WTC11 (cell line): ENCODE data around the gene COA1. TPM values are rescaled to one million over a fixed set of nuclear protein-coding genes. Genes with fewer than 3 reads are reported as not detected.

Experiments
- ATAC-seq: fragments of 200-7000 bp; cut with Tn5 transposase; 2 replicates; pipeline ENCODE4 v1.10.0; 2021; ENCODE audit warnings: mild to moderate bottlenecking, moderate library complexity
- CTCF ChIA-PET: fragments of 300-600 bp; sonication (Branson Sonifier 250); formaldehyde crosslinking; loops from one replicate; lab custom pipeline; 2021; ENCODE audit warnings: antibody characterized with exemption; lab: Charles Lee
- POLR2A ChIA-PET: fragments of 350-600 bp; sonication (Branson Sonifier 250); formaldehyde crosslinking; loops from one replicate; lab custom pipeline; 2021; ENCODE audit warnings: antibody characterized with exemption; lab: Charles Lee
- DNase-seq: peaks from one replicate; pipeline ENCODE4 v3.0.0; 2021; ENCODE audit warnings: low spot score
- H3K27ac Mint-ChIP-seq: 2 replicates; pipeline ENCODE4 v1.8.0; 2021; ENCODE audit warnings: mixed read lengths
- H3K27me3 Mint-ChIP-seq: 2 replicates; pipeline ENCODE4 v1.8.0; 2021; ENCODE audit warnings: low read depth, mild to moderate bottlenecking, moderate library complexity, mixed read lengths
- H3K36me3 Mint-ChIP-seq: 2 replicates; pipeline ENCODE4 v1.8.0; 2021; ENCODE audit warnings: mixed read lengths
- H3K4me1 Mint-ChIP-seq: 2 replicates; pipeline ENCODE4 v1.8.0; 2022; ENCODE audit warnings: mixed read lengths
- H3K4me3 Mint-ChIP-seq: 2 replicates; pipeline ENCODE4 v1.8.0; 2021; ENCODE audit warnings: mild to moderate bottlenecking, moderate library complexity, mixed read lengths
- H3K9me3 Mint-ChIP-seq: 2 replicates; pipeline ENCODE4 v1.8.0; 2021; ENCODE audit warnings: mixed read lengths
- ATF1 ChIP-seq: sonication (generic); formaldehyde crosslinking; IDR thresholded peaks from 2 replicates; pipeline ENCODE4 v1.8.1; 2023; ENCODE audit warnings: mild to moderate bottlenecking, moderate library complexity, missing genetic modification reagents
- CBFB ChIP-seq: sonication (generic); formaldehyde crosslinking; IDR thresholded peaks from 2 replicates; pipeline ENCODE4 v1.8.1; 2022; ENCODE audit warnings: mild to moderate bottlenecking, low read depth, missing genetic modification reagents
- CTCF ChIP-seq: fragments of 200-600 bp; IDR thresholded peaks from 2 replicates; pipeline ENCODE4 v1.8.0; 2022; ENCODE audit warnings: antibody characterized with exemption
- ERG ChIP-seq: fragments of 250-450 bp; sonication (Bioruptor Pico); IDR thresholded peaks from 2 replicates; pipeline ENCODE4 v1.8.0; 2021; ENCODE audit warnings: mild to moderate bottlenecking
- ETV6 ChIP-seq: sonication (generic); formaldehyde crosslinking; IDR thresholded peaks from 2 replicates; pipeline ENCODE4 v1.8.1; 2022; ENCODE audit warnings: mild to moderate bottlenecking, missing genetic modification reagents
- FOXK1 ChIP-seq: sonication (generic); formaldehyde crosslinking; IDR thresholded peaks from 2 replicates; pipeline ENCODE4 v1.8.0; 2022; ENCODE audit warnings: mild to moderate bottlenecking, moderate library complexity, missing genetic modification reagents
- JAZF1 ChIP-seq: fragments of 250-450 bp; sonication (Bioruptor Pico); IDR thresholded peaks from 2 replicates; pipeline ENCODE4 v1.9.0; 2021; ENCODE audit warnings: moderate library complexity, mild to moderate bottlenecking, inconsistent platforms
- JUN ChIP-seq: sonication (generic); formaldehyde crosslinking; IDR thresholded peaks from 2 replicates; pipeline ENCODE4 v1.8.0; 2023; ENCODE audit warnings: mild to moderate bottlenecking, missing genetic modification reagents
- MXD4 ChIP-seq: fragments of 250-450 bp; sonication (Bioruptor Pico); IDR thresholded peaks from 2 replicates; pipeline ENCODE4 v1.8.0; 2021; ENCODE audit warnings: mild to moderate bottlenecking, moderate library complexity, borderline replicate concordance
- MYBL2 ChIP-seq: sonication (generic); formaldehyde crosslinking; IDR thresholded peaks from 2 replicates; pipeline ENCODE4 v1.8.1; 2023; ENCODE audit warnings: mild to moderate bottlenecking, moderate library complexity, missing genetic modification reagents
- NFATC4 ChIP-seq: fragments of 250-450 bp; sonication (Bioruptor Pico); IDR thresholded peaks from 2 replicates; pipeline ENCODE4 v1.9.0; 2021; ENCODE audit warnings: mild to moderate bottlenecking
- NFYB ChIP-seq: sonication (generic); formaldehyde crosslinking; conservative IDR thresholded peaks from 2 replicates; pipeline ENCODE4 v1.8.0; 2022; ENCODE audit warnings: low read depth, missing genetic modification reagents
- NR1H2 ChIP-seq: sonication (generic); formaldehyde crosslinking; IDR thresholded peaks from 2 replicates; pipeline ENCODE4 v1.9.0; 2021; ENCODE audit warnings: mild to moderate bottlenecking, moderate library complexity, missing genetic modification reagents
- SMAD3 ChIP-seq: sonication (generic); formaldehyde crosslinking; IDR thresholded peaks from 2 replicates; pipeline ENCODE4 v1.8.0; 2022; ENCODE audit warnings: missing genetic modification reagents, mild to moderate bottlenecking, borderline replicate concordance
- TEAD4 ChIP-seq: sonication (generic); formaldehyde crosslinking; IDR thresholded peaks from 2 replicates; pipeline ENCODE4 v1.8.0; 2022; ENCODE audit warnings: mild to moderate bottlenecking, missing genetic modification reagents
- ZBTB21 ChIP-seq: sonication (generic); formaldehyde crosslinking; IDR thresholded peaks from 2 replicates; pipeline ENCODE4 v1.8.1; 2023; ENCODE audit warnings: mild to moderate bottlenecking, missing genetic modification reagents, borderline replicate concordance
- ZNF138 ChIP-seq: sonication (generic); formaldehyde crosslinking; conservative IDR thresholded peaks from 2 replicates; pipeline ENCODE4 v1.8.1; 2022; ENCODE audit warnings: mild to moderate bottlenecking, moderate library complexity, missing genetic modification reagents
- ZNF219 ChIP-seq: sonication (generic); formaldehyde crosslinking; IDR thresholded peaks from 2 replicates; pipeline ENCODE4 v1.8.0; 2023; ENCODE audit warnings: missing genetic modification reagents, mild to moderate bottlenecking, borderline replicate concordance
- ZNF317 ChIP-seq: sonication (generic); formaldehyde crosslinking; IDR thresholded peaks from 2 replicates; pipeline ENCODE4 v1.8.1; 2023; ENCODE audit warnings: low read depth, mild to moderate bottlenecking, moderate library complexity, missing genetic modification reagents, borderline replicate concordance
- total RNA-seq: library from RNA; stranded (reverse); gene quantifications from 3 replicates; pipeline ENCODE4 v1.2.3, GENCODE V29; 2021
- TF ChIP-seq, protein P1 (sequence below): sonication (generic); formaldehyde crosslinking; IDR thresholded peaks from 2 replicates; pipeline ENCODE4 v1.8.1; 2023; ENCODE audit warnings: mild to moderate bottlenecking, missing genetic modification reagents
- TF ChIP-seq, protein P2 (sequence below): sonication (generic); formaldehyde crosslinking; IDR thresholded peaks from 2 replicates; pipeline ENCODE4 v1.8.1; 2022; ENCODE audit warnings: mild to moderate bottlenecking, missing genetic modification reagents, moderate library complexity, borderline replicate concordance
- TF ChIP-seq, protein P3 (sequence below): sonication (generic); formaldehyde crosslinking; IDR thresholded peaks from 2 replicates; pipeline ENCODE4 v1.8.1; 2023; ENCODE audit warnings: mild to moderate bottlenecking, missing genetic modification reagents
- TF ChIP-seq, protein P4 (sequence below): fragments of 250-450 bp; sonication (Bioruptor Pico); conservative IDR thresholded peaks from 2 replicates; pipeline ENCODE4 v1.9.0; 2021; ENCODE audit warnings: mild to moderate bottlenecking

Gene COA1
- total RNA-seq, 1 experiment from 2014 or later: 132 TPM

- POLR2A ChIA-PET: interaction anchor here (0.6 to 1.1 kb wide), 2 partner anchors 48 to 56 kb away, joined by 3 read pairs; partner anchors contain the start of gene STK17A
- CTCF ChIA-PET: interaction anchor here (1.2 to 1.9 kb wide), 2 partner anchors 48 to 208 kb away, joined by 3 to 8 read pairs; partner anchors contain the start of gene STK17A
- Mint-ChIP-seq H3K36me3 (peaks cover 61% of the 10 kb centered on the region), H3K4me1 (peaks cover 6% of the 10 kb centered on the region), H3K4me3 (no peak overlapping the region), H3K27me3 (no peaks in the 10 kb centered on the region), H3K9me3 (no peaks in the 10 kb centered on the region), H3K27ac (no peak overlapping the region)
- DNase-seq (no peak), ATAC-seq (no peak)
- TF ChIP-seq ETV6 (CRISPR knock-in tag) (no peak), ZNF138 (CRISPR knock-in tag) (no peak), FOXK1 (CRISPR knock-in tag) (no peak), JAZF1 (CRISPR knock-in tag) (no peak), NR1H2 (CRISPR knock-in tag) (no peak), JUN (CRISPR knock-in tag) (no peak)
- TF ChIP-seq, protein P1, sequence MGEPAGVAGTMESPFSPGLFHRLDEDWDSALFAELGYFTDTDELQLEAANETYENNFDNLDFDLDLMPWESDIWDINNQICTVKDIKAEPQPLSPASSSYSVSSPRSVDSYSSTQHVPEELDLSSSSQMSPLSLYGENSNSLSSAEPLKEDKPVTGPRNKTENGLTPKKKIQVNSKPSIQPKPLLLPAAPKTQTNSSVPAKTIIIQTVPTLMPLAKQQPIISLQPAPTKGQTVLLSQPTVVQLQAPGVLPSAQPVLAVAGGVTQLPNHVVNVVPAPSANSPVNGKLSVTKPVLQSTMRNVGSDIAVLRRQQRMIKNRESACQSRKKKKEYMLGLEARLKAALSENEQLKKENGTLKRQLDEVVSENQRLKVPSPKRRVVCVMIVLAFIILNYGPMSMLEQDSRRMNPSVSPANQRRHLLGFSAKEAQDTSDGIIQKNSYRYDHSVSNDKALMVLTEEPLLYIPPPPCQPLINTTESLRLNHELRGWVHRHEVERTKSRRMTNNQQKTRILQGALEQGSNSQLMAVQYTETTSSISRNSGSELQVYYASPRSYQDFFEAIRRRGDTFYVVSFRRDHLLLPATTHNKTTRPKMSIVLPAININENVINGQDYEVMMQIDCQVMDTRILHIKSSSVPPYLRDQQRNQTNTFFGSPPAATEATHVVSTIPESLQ (CRISPR knock-in tag): no peak
- TF ChIP-seq, protein P2, sequence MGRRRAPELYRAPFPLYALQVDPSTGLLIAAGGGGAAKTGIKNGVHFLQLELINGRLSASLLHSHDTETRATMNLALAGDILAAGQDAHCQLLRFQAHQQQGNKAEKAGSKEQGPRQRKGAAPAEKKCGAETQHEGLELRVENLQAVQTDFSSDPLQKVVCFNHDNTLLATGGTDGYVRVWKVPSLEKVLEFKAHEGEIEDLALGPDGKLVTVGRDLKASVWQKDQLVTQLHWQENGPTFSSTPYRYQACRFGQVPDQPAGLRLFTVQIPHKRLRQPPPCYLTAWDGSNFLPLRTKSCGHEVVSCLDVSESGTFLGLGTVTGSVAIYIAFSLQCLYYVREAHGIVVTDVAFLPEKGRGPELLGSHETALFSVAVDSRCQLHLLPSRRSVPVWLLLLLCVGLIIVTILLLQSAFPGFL: no peak
- TF ChIP-seq, protein P3, sequence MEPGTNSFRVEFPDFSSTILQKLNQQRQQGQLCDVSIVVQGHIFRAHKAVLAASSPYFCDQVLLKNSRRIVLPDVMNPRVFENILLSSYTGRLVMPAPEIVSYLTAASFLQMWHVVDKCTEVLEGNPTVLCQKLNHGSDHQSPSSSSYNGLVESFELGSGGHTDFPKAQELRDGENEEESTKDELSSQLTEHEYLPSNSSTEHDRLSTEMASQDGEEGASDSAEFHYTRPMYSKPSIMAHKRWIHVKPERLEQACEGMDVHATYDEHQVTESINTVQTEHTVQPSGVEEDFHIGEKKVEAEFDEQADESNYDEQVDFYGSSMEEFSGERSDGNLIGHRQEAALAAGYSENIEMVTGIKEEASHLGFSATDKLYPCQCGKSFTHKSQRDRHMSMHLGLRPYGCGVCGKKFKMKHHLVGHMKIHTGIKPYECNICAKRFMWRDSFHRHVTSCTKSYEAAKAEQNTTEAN (CRISPR knock-in tag): no peak
- TF ChIP-seq, protein P4, sequence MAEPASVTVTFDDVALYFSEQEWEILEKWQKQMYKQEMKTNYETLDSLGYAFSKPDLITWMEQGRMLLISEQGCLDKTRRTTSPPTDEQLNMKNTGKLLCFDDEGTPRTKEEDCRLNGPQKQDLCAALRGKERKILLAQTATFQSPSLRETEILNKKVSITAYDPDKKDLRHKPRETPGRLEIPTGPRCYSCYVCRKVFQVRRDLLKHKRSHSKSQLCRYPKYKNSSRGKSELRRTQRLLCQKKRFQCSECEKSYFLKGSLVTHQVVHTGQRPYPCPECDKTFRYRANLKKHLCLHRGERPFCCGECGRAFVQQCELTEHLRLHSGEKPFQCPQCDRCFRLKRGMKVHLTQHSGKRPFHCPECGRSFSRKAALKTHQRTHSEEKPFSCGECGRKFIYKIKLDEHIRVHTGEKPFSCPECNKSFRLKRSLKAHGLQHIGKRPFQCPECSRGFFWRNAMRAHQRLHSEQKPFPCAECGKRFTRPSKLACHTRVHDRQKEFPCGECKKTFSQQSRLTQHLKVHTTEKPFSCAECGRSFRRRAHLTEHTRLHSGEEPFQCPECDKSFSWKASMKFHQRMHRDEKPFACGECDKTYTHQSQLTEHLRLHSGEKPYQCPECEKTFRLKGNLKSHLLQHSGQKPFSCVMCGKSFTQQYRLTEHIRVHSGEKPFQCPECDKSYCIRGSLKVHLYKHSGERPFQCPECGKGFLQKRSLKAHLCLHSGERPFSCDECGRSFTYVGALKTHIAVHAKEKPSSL (CRISPR knock-in tag): no peak
These were observed 98.8 kb downstream of the COA1 start for GRCh38 chr7:43630482-43630881.

GRCh38 chr7:43629857-43630256 is 99.5 kb downstream of the COA1 start:
- DNase-seq: no peak
- ATAC-seq: no peak
- peaks cover 62% of the 10 kb centered on the region for H3K36me3 Mint-ChIP-seq
- ChIA-PET POLR2A (interaction anchor here (1.1 kb wide), 1 partner anchor 47 kb away, joined by 3 read pairs; the partner anchor contains the start of gene STK17A), CTCF (interaction anchor here (1.2 to 1.9 kb wide), 2 partner anchors 47 to 209 kb away, joined by 3 to 8 read pairs; partner anchors contain the start of gene STK17A)
- no peak overlapping the region for H3K27ac Mint-ChIP-seq
- H3K27me3 Mint-ChIP-seq: no peaks in the 10 kb centered on the region
- no peaks in the 10 kb centered on the region for H3K9me3 Mint-ChIP-seq
- H3K4me3 Mint-ChIP-seq: no peak overlapping the region
- peaks cover 9% of the 10 kb centered on the region for H3K4me1 Mint-ChIP-seq
- no peak for TF ChIP-seq ERG
- TF ChIP-seq ZBTB21 (CRISPR knock-in tag): no peak
- TF ChIP-seq ZNF317: no peak
- no peak for TF ChIP-seq MXD4
- no peak for TF ChIP-seq MYBL2 (CRISPR knock-in tag)
- TF ChIP-seq CBFB (CRISPR knock-in tag): no peak
- TF ChIP-seq TEAD4 (CRISPR knock-in tag): no peak
- TF ChIP-seq NFYB (CRISPR knock-in tag): no peak
- no peak for TF ChIP-seq NFATC4
- TF ChIP-seq ATF1 (CRISPR knock-in tag): no peak
- no peak for TF ChIP-seq ZNF219
- TF ChIP-seq SMAD3 (CRISPR knock-in tag): no peak
- no peak for TF ChIP-seq CTCF
- TF ChIP-seq, protein P3 (CRISPR knock-in tag): no peak
- TF ChIP-seq, protein P2: no peak
